ENCODE measurements around the gene ZNF398.

GRCh38 chr7:149216402-149216801 lies 69.1 kb downstream of the ZNF398 start:
- no peak for TF ChIP-seq CTCF (tag by site-specific recombination; IDR thresholded peaks at IDR 0.05)
- TF ChIP-seq ZSCAN18 (tag by site-specific recombination; IDR thresholded peaks at IDR 0.05): no peak
- TF ChIP-seq ZNF18 (tag by site-specific recombination; IDR thresholded peaks at IDR 0.05): no peak
- TF ChIP-seq KLF16 (tag by site-specific recombination; IDR thresholded peaks at IDR 0.05): no peak
- TF ChIP-seq, protein P1, sequence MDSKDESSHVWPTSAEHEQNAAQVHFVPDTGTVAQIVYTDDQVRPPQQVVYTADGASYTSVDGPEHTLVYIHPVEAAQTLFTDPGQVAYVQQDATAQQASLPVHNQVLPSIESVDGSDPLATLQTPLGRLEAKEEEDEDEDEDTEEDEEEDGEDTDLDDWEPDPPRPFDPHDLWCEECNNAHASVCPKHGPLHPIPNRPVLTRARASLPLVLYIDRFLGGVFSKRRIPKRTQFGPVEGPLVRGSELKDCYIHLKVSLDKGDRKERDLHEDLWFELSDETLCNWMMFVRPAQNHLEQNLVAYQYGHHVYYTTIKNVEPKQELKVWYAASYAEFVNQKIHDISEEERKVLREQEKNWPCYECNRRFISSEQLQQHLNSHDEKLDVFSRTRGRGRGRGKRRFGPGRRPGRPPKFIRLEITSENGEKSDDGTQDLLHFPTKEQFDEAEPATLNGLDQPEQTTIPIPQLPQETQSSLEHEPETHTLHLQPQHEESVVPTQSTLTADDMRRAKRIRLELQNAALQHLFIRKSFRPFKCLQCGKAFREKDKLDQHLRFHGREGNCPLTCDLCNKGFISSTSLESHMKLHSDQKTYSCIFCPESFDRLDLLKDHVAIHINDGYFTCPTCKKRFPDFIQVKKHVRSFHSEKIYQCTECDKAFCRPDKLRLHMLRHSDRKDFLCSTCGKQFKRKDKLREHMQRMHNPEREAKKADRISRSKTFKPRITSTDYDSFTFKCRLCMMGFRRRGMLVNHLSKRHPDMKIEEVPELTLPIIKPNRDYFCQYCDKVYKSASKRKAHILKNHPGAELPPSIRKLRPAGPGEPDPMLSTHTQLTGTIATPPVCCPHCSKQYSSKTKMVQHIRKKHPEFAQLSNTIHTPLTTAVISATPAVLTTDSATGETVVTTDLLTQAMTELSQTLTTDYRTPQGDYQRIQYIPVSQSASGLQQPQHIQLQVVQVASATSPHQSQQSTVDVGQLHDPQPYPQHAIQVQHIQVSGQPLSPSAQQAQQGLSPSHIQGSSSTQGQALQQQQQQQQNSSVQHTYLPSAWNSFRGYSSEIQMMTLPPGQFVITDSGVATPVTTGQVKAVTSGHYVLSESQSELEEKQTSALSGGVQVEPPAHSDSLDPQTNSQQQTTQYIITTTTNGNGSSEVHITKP (tag by site-specific recombination; IDR thresholded peaks at IDR 0.05): no peak
- TF ChIP-seq ZNF274 (IDR thresholded peaks at IDR 0.05; ENCODE audit: low read length): no peak
- TF ChIP-seq ZNF274 (tag by site-specific recombination; IDR thresholded peaks at IDR 0.05; ENCODE audit: borderline replicate concordance): no peak
- no peak for TF ChIP-seq ZNF239 (tag by site-specific recombination; IDR thresholded peaks at IDR 0.05)
- TF ChIP-seq, protein P2, sequence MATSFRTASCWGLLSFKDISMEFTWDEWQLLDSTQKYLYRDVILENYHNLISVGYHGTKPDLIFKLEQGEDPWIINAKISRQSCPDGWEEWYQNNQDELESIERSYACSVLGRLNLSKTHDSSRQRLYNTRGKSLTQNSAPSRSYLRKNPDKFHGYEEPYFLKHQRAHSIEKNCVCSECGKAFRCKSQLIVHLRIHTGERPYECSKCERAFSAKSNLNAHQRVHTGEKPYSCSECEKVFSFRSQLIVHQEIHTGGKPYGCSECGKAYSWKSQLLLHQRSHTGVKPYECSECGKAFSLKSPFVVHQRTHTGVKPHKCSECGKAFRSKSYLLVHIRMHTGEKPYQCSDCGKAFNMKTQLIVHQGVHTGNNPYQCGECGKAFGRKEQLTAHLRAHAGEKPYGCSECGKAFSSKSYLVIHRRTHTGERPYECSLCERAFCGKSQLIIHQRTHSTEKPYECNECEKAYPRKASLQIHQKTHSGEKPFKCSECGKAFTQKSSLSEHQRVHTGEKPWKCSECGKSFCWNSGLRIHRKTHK (tag by site-specific recombination; IDR thresholded peaks at IDR 0.05): no peak
- TF ChIP-seq SETDB1 (IDR thresholded peaks at IDR 0.05; ENCODE audit: insufficient read length, low read length): no peak

All from HEK293 (cell line).